Measurements from ENCODE around the gene BBX.

DNA sequence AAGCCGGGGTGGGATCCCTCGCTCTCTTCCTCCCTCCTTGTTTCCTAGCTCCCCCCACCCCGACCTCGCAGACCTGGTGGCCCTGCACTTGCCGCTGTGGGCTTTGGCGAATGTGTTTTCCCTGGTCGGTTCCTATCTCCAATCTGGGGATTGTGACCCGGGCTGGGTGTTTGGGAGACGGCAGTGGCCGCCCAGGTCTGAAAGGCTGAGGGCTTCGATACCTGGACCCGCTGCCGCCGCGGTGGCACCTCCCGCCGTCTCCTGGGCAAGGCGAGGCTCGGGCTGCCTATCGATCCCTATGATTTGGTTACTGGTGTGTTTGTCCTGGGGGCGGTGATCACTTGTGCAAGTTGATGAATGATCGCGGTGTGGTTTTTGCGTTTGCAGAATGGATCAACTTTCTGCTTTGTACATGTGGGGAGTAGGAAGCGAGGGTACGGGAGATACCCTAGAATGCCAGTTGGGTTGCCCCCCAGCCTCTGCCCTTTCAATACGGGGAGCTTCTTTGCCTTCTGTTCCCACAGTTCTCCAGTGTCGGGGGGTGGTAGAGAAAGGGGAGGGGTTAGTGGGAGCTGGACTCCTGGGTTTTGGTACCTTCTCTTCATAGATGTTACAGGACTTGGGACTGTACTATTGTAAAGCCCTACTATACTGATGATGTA, 3.0 kb downstream of the BBX start:
- TF ChIP-seq, protein P1, sequence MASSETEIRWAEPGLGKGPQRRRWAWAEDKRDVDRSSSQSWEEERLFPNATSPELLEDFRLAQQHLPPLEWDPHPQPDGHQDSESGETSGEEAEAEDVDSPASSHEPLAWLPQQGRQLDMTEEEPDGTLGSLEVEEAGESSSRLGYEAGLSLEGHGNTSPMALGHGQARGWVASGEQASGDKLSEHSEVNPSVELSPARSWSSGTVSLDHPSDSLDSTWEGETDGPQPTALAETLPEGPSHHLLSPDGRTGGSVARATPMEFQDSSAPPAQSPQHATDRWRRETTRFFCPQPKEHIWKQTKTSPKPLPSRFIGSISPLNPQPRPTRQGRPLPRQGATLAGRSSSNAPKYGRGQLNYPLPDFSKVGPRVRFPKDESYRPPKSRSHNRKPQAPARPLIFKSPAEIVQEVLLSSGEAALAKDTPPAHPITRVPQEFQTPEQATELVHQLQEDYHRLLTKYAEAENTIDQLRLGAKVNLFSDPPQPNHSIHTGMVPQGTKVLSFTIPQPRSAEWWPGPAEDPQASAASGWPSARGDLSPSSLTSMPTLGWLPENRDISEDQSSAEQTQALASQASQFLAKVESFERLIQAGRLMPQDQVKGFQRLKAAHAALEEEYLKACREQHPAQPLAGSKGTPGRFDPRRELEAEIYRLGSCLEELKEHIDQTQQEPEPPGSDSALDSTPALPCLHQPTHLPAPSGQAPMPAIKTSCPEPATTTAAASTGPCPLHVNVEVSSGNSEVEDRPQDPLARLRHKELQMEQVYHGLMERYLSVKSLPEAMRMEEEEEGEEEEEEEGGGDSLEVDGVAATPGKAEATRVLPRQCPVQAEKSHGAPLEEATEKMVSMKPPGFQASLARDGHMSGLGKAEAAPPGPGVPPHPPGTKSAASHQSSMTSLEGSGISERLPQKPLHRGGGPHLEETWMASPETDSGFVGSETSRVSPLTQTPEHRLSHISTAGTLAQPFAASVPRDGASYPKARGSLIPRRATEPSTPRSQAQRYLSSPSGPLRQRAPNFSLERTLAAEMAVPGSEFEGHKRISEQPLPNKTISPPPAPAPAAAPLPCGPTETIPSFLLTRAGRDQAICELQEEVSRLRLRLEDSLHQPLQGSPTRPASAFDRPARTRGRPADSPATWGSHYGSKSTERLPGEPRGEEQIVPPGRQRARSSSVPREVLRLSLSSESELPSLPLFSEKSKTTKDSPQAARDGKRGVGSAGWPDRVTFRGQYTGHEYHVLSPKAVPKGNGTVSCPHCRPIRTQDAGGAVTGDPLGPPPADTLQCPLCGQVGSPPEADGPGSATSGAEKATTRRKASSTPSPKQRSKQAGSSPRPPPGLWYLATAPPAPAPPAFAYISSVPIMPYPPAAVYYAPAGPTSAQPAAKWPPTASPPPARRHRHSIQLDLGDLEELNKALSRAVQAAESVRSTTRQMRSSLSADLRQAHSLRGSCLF (CRISPR knock-in tag; IDR thresholded peaks at IDR 0.05; ENCODE audit: borderline replicate concordance) = no peak
- no peak for TF ChIP-seq MTF1 (CRISPR knock-in tag; IDR thresholded peaks at IDR 0.05)
- TF ChIP-seq SMC3 (IDR thresholded peaks at IDR 0.05; ENCODE audit: low read length) = no peak
- no peak for TF ChIP-seq ZNF33A (CRISPR knock-in tag; IDR thresholded peaks at IDR 0.05; ENCODE audit: borderline replicate concordance)
- TF ChIP-seq, protein P2, sequence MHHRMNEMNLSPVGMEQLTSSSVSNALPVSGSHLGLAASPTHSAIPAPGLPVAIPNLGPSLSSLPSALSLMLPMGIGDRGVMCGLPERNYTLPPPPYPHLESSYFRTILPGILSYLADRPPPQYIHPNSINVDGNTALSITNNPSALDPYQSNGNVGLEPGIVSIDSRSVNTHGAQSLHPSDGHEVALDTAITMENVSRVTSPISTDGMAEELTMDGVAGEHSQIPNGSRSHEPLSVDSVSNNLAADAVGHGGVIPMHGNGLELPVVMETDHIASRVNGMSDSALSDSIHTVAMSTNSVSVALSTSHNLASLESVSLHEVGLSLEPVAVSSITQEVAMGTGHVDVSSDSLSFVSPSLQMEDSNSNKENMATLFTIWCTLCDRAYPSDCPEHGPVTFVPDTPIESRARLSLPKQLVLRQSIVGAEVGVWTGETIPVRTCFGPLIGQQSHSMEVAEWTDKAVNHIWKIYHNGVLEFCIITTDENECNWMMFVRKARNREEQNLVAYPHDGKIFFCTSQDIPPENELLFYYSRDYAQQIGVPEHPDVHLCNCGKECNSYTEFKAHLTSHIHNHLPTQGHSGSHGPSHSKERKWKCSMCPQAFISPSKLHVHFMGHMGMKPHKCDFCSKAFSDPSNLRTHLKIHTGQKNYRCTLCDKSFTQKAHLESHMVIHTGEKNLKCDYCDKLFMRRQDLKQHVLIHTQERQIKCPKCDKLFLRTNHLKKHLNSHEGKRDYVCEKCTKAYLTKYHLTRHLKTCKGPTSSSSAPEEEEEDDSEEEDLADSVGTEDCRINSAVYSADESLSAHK (CRISPR knock-in tag; IDR thresholded peaks at IDR 0.05; ENCODE audit: borderline replicate concordance) = no peak
- TF ChIP-seq CHD4 (IDR thresholded peaks at IDR 0.05; ENCODE audit: borderline replicate concordance, low read length) = no peak
- TF ChIP-seq POLR2A (IDR thresholded peaks at IDR 0.05; ENCODE audit: insufficient read depth in 1 of 2, low read depth in 2 of 2, low read length in 2 of 2) = no peak
- TF ChIP-seq SRSF9 (IDR thresholded peaks at IDR 0.05; ENCODE audit: borderline replicate concordance, insufficient read depth, low read depth, low read length, poor library complexity, severe bottlenecking) = no peak
- TF ChIP-seq, protein P3, sequence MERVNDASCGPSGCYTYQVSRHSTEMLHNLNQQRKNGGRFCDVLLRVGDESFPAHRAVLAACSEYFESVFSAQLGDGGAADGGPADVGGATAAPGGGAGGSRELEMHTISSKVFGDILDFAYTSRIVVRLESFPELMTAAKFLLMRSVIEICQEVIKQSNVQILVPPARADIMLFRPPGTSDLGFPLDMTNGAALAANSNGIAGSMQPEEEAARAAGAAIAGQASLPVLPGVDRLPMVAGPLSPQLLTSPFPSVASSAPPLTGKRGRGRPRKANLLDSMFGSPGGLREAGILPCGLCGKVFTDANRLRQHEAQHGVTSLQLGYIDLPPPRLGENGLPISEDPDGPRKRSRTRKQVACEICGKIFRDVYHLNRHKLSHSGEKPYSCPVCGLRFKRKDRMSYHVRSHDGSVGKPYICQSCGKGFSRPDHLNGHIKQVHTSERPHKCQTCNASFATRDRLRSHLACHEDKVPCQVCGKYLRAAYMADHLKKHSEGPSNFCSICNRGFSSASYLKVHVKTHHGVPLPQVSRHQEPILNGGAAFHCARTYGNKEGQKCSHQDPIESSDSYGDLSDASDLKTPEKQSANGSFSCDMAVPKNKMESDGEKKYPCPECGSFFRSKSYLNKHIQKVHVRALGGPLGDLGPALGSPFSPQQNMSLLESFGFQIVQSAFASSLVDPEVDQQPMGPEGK (CRISPR knock-in tag; IDR thresholded peaks at IDR 0.05) = no peak; the same call in 1 of the 2 replicates
- no peak for TF ChIP-seq NFE2L2 (IDR thresholded peaks at IDR 0.05; ENCODE audit: low read length)
